K562 (cell line): Measurements from ENCODE around the gene GABARAP. TPM values are rescaled to one million over a fixed set of nuclear protein-coding genes. Genes with fewer than 3 reads are reported as not detected.

Source experiments
- C11orf30 ChIP-seq: fragments of 450-650 bp; IDR thresholded peaks from 2 replicates; pipeline ENCODE4 v1.6.1; 2016; ENCODE audit warnings: low read depth, mild to moderate bottlenecking
- CBX3 ChIP-seq, 2 experiments: IDR thresholded peaks; 1 replicate in 1 of 2; 2 replicates in 1 of 2; pipeline ENCODE4 v1.6.1; 2012; ENCODE audit warnings: inconsistent platforms in 2 of 2, low read length in 2 of 2, borderline replicate concordance in 1 of 2, control low read depth in 1 of 2
- CSDE1 ChIP-seq, 2 experiments: fragments of 450-650 bp; IDR thresholded peaks; 2 replicates each; pipeline ENCODE4 v1.6.1; 2016; ENCODE audit warnings: mild to moderate bottlenecking in 1 of 2
- FOXP1 ChIP-seq: sonication (generic); formaldehyde crosslinking; IDR thresholded peaks from 2 replicates; pipeline ENCODE4 v1.8.0; 2022; ENCODE audit warnings: mild to moderate bottlenecking, missing genetic modification reagents
- GATAD2A ChIP-seq: fragments of 450-650 bp; IDR thresholded peaks from 2 replicates; pipeline ENCODE4 v1.6.1; 2017
- HDAC1 ChIP-seq, 2 experiments: fragments of 450-650 bp; IDR thresholded peaks; 2 replicates each; pipeline ENCODE4 v1.6.1; 2016 to 2017; ENCODE audit warnings: inconsistent platforms in 1 of 2, mild to moderate bottlenecking in 1 of 2, moderate library complexity in 1 of 2
- HNRNPLL ChIP-seq: fragments of 200-400 bp; formaldehyde crosslinking; IDR thresholded peaks from 2 replicates; pipeline ENCODE4 v1.6.1; 2017; ENCODE audit warnings: low read length, low read depth, mild to moderate bottlenecking; ENCODE audit not compliant: poor library complexity, severe bottlenecking
- IRF2 ChIP-seq: sonication (generic); formaldehyde crosslinking; IDR thresholded peaks from 2 replicates; pipeline ENCODE4 v1.8.1; 2022; ENCODE audit warnings: mild to moderate bottlenecking, missing genetic modification reagents
- MCM7 ChIP-seq, 2 experiments: fragments of 450-650 bp; IDR thresholded peaks; 2 replicates each; pipeline ENCODE4 v1.6.1; 2016 to 2018
- PHF20 ChIP-seq: fragments of 450-650 bp; IDR thresholded peaks from 2 replicates; pipeline ENCODE4 v1.6.1; 2018; ENCODE audit not compliant: partially characterized antibody
- SOX6 ChIP-seq: fragments of 450-650 bp; IDR thresholded peaks from 2 replicates; pipeline ENCODE4 v1.6.1; 2014; ENCODE audit warnings: mild to moderate bottlenecking
- SRSF7 ChIP-seq: fragments of 200-400 bp; formaldehyde crosslinking; optimal IDR thresholded peaks from 2 replicates; pipeline ENCODE3; 2017; ENCODE audit warnings: mild to moderate bottlenecking, low read depth, low read length
- SUPT5H ChIP-seq: fragments of 450-650 bp; IDR thresholded peaks from 2 replicates; pipeline ENCODE4 v1.6.1; 2016
- TARDBP ChIP-seq: fragments of 450-650 bp; IDR thresholded peaks from 2 replicates; pipeline ENCODE4 v1.6.1; 2016
- ZNF583 ChIP-seq: fragments of 250-450 bp; sonication (Bioruptor Pico); IDR thresholded peaks from 2 replicates; pipeline ENCODE4 v1.4.0; 2020
- ZZZ3 ChIP-seq: fragments of 450-650 bp; IDR thresholded peaks from 2 replicates; pipeline ENCODE4 v1.6.1; 2016; ENCODE audit warnings: antibody characterized with exemption, mild to moderate bottlenecking, moderate library complexity
- polyA plus RNA-seq, 8 experiments: library from polyadenylated mRNA; depleted of rRNA in 4 of 8; stranded (reverse) in 5 of 8; unstranded in 3 of 8; fragments of >200 nt; fragmentation: Nextera tagmentation in 2 of 8; fragmentation: Illumina TruSeq in 1 of 8; extraction: Ambion mirVana in 2 of 8; extraction: Trizol in 1 of 8; gene quantifications; 2 replicates each; pipeline versions ENCODE4 v1.2.1 to v1.2.3, GENCODE V29; 2011 to 2014; ENCODE audit warnings: inconsistent platforms in 1 of 8, missing spikeins in 1 of 8
- total RNA-seq, 7 experiments: library from RNA; depleted of rRNA in 6 of 7; stranded (reverse); fragments of >200 nt in 6 of 7; fragmentation: Illumina TruSeq in 2 of 7; extraction: Trizol in 2 of 7; gene quantifications; 2 replicates each; pipeline versions ENCODE4 v1.2.1 to v1.2.3, GENCODE V29; 2011 to 2021; ENCODE audit warnings: low replicate concordance in 1 of 7
- TF ChIP-seq, protein P1 (sequence below): sonication (generic); formaldehyde crosslinking; IDR thresholded peaks from 2 replicates; pipeline ENCODE4 v1.8.0; 2022; ENCODE audit warnings: missing genetic modification reagents, mild to moderate bottlenecking, moderate library complexity, borderline replicate concordance
- TF ChIP-seq, protein P2 (sequence below): fragments of 200-800 bp; sonication (Bioruptor generic); IDR thresholded peaks from 2 replicates; pipeline ENCODE4 v1.6.1; 2017; ENCODE audit warnings: missing genetic modification characterization, missing compliant biosample characterization
- TF ChIP-seq, protein P3 (sequence below), 2 experiments: fragments of 450-650 bp; IDR thresholded peaks; 2 replicates each; pipeline ENCODE4 v1.6.1; 2016
- TF ChIP-seq, protein P4 (sequence below): IDR thresholded peaks from 3 replicates; pipeline ENCODE4 v1.6.1; 2011; ENCODE audit warnings: borderline replicate concordance, mild to moderate bottlenecking, moderate library complexity; ENCODE audit not compliant: insufficient read length; ENCODE audit errors: extremely low read depth
- TF ChIP-seq, protein P5 (sequence below): fragments of 450-650 bp; IDR thresholded peaks from 2 replicates; pipeline ENCODE4 v1.6.1; 2016; ENCODE audit warnings: antibody characterized with exemption

GABARAP gene
- total and polyA plus RNA-seq, 9 of the 15 experiments (the other 6 are each of a cell fraction or from before 2014, with no cell fraction given) = 47.5 to 373 (median 152) TPM

DNA sequence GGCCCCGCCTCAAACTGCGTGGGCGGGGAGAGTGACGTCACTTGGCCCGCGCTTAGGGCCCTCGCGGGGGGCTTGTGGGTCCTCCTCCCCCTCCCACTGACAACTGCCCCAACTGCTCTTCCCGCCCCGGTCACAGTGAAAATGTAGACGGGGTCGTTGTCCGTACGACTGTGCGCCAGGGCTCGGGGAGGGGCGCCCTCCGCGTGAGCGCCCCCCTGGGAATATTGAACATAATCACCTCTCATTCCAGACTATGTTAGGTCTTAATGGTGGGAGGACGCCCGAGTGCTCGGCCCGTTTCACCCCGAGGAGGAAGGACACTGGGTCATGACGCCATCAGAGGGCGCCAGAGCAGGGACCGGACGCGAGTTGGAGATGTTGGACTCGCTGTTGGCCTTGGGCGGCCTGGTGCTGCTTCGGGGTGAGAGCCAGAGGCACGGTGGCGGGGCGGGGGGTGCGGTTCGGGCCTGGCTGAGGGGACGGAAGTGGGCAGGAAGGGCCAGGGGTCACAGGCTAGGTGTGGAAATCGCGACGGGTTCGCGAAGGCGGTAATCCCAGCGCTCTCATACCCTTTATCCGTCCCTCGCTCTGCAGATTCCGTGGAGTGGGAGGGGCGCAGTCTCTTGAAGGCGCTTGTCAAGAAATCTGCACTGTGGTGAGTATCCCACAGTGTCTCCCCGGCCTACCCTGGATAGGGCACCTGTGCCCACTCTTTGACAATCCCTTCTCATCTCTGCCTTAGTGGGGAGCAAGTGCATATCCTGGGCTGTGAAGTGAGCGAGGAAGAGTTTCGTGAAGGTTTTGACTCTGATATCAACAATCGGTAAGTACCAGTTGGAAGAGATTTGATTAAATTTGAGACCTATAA lies 10.2 kb upstream of the GABARAP start, which contains the start of gene ELP5 (continued):
- TF ChIP-seq GATAD2A (no peak), SOX6 (peak; percentile 30; the same call in 1 of the 2 replicates), C11orf30 (peak; percentile 73), IRF2 (CRISPR knock-in tag) (no peak), MCM7 (IDR thresholded peaks at IDR 0.05) (no peak), ZNF583 (CRISPR knock-in tag) (no peak), FOXP1 (no peak), SUPT5H (peak; percentile 85), ZZZ3 (no peak), PHF20 (peak; percentile 91), SRSF7 (no peak), TARDBP (0 out of 2 replicates have a peak, but pooled peaks have one; percentile 43), HDAC1 (IDR thresholded peaks at IDR 0.05) (peak in 1 of 2 experiments; percentile 90; a peak in 1 of 4 replicates), CSDE1 (IDR thresholded peaks at IDR 0.05) (peak in 1 of 2 experiments; percentile 68; a peak in 2 of 4 replicates), CBX3 (IDR thresholded peaks at IDR 0.05; ENCODE audit: borderline replicate concordance in 1 of 2, low read length in 2 of 2) (no peak), HNRNPLL (no peak)
- TF ChIP-seq, protein P1, sequence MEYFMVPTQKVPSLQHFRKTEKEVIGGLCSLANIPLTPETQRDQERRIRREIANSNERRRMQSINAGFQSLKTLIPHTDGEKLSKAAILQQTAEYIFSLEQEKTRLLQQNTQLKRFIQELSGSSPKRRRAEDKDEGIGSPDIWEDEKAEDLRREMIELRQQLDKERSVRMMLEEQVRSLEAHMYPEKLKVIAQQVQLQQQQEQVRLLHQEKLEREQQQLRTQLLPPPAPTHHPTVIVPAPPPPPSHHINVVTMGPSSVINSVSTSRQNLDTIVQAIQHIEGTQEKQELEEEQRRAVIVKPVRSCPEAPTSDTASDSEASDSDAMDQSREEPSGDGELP (CRISPR knock-in tag) = peak; percentile 74
- TF ChIP-seq, protein P2, sequence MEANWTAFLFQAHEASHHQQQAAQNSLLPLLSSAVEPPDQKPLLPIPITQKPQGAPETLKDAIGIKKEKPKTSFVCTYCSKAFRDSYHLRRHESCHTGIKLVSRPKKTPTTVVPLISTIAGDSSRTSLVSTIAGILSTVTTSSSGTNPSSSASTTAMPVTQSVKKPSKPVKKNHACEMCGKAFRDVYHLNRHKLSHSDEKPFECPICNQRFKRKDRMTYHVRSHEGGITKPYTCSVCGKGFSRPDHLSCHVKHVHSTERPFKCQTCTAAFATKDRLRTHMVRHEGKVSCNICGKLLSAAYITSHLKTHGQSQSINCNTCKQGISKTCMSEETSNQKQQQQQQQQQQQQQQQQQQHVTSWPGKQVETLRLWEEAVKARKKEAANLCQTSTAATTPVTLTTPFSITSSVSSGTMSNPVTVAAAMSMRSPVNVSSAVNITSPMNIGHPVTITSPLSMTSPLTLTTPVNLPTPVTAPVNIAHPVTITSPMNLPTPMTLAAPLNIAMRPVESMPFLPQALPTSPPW (CRISPR knock-in tag) = peak; percentile 89
- TF ChIP-seq, protein P3, sequence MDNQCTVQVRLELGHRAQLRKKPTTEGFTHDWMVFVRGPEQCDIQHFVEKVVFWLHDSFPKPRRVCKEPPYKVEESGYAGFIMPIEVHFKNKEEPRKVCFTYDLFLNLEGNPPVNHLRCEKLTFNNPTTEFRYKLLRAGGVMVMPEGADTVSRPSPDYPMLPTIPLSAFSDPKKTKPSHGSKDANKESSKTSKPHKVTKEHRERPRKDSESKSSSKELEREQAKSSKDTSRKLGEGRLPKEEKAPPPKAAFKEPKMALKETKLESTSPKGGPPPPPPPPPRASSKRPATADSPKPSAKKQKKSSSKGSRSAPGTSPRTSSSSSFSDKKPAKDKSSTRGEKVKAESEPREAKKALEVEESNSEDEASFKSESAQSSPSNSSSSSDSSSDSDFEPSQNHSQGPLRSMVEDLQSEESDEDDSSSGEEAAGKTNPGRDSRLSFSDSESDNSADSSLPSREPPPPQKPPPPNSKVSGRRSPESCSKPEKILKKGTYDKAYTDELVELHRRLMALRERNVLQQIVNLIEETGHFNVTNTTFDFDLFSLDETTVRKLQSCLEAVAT (IDR thresholded peaks at IDR 0.05) = 0 out of 4 replicates have a peak, but pooled peaks have one; percentile 26 to 31
- TF ChIP-seq, protein P4, sequence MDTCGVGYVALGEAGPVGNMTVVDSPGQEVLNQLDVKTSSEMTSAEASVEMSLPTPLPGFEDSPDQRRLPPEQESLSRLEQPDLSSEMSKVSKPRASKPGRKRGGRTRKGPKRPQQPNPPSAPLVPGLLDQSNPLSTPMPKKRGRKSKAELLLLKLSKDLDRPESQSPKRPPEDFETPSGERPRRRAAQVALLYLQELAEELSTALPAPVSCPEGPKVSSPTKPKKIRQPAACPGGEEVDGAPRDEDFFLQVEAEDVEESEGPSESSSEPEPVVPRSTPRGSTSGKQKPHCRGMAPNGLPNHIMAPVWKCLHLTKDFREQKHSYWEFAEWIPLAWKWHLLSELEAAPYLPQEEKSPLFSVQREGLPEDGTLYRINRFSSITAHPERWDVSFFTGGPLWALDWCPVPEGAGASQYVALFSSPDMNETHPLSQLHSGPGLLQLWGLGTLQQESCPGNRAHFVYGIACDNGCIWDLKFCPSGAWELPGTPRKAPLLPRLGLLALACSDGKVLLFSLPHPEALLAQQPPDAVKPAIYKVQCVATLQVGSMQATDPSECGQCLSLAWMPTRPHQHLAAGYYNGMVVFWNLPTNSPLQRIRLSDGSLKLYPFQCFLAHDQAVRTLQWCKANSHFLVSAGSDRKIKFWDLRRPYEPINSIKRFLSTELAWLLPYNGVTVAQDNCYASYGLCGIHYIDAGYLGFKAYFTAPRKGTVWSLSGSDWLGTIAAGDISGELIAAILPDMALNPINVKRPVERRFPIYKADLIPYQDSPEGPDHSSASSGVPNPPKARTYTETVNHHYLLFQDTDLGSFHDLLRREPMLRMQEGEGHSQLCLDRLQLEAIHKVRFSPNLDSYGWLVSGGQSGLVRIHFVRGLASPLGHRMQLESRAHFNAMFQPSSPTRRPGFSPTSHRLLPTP = no peak
- TF ChIP-seq, protein P5, sequence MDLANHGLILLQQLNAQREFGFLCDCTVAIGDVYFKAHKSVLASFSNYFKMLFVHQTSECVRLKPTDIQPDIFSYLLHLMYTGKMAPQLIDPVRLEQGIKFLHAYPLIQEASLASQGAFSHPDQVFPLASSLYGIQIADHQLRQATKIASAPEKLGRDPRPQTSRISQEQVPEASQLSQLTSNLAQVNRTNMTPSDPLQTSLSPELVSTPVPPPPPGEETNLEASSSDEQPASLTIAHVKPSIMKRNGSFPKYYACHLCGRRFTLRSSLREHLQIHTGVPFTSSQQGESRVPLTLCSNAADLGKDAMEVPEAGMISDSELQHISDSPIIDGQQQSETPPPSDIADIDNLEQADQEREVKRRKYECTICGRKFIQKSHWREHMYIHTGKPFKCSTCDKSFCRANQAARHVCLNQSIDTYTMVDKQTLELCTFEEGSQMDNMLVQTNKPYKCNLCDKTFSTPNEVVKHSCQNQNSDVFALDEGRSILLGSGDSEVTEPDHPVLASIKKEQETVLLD = 0 out of 2 replicates have a peak, but pooled peaks have one; percentile 14
